Measurements from ENCODE around the gene MGRN1.

- TF ChIP-seq OSR1 (CRISPR knock-in tag; IDR thresholded peaks at IDR 0.05): no peak
- no peak for TF ChIP-seq TOX (CRISPR knock-in tag; IDR thresholded peaks at IDR 0.05; ENCODE audit: borderline replicate concordance)
- TF ChIP-seq ZNF565 (CRISPR knock-in tag; conservative IDR thresholded peaks at IDR 0.05; ENCODE audit: low read depth): no peak
- TF ChIP-seq ZFP3 (CRISPR knock-in tag; IDR thresholded peaks at IDR 0.05): no peak
- no peak for TF ChIP-seq POU6F1 (CRISPR knock-in tag; IDR thresholded peaks at IDR 0.05; ENCODE audit: borderline replicate concordance, low read depth)
- TF ChIP-seq GLIS3 (CRISPR knock-in tag; IDR thresholded peaks at IDR 0.05): no peak
- no peak for TF ChIP-seq RARB (CRISPR knock-in tag; IDR thresholded peaks at IDR 0.05)
- no peak for TF ChIP-seq ARNTL (CRISPR knock-in tag; IDR thresholded peaks at IDR 0.05; ENCODE audit: borderline replicate concordance, low read depth)
- TF ChIP-seq BACH2 (CRISPR knock-in tag; IDR thresholded peaks at IDR 0.05; ENCODE audit: borderline replicate concordance): no peak
- TF ChIP-seq TCF4 (CRISPR knock-in tag; IDR thresholded peaks at IDR 0.05; ENCODE audit: borderline replicate concordance): no peak
- no peak for TF ChIP-seq PATZ1 (CRISPR knock-in tag; IDR thresholded peaks at IDR 0.05; ENCODE audit: borderline replicate concordance)
- TF ChIP-seq TSHZ2 (CRISPR knock-in tag; IDR thresholded peaks at IDR 0.05): no peak
- no peak for TF ChIP-seq PPARA (CRISPR knock-in tag; IDR thresholded peaks at IDR 0.05; ENCODE audit: borderline replicate concordance)
These were observed 64.0 kb downstream of the MGRN1 start for GRCh38 chr16:4688674-4689045.

Data from SK-N-SH treated with all-trans-retinoic acid at 6 μM for 48 hours (cell line).